Common myeloid progenitor, CD34-positive (primary cell): ENCODE data around the gene MGAT4A.
A peak's percentile ranks its signal among the peaks of the same experiment; 100 is the strongest.

Experiments
- CTCF ChIA-PET: fragments of 350-600 bp; sonication (Branson Sonifier 250); formaldehyde crosslinking; loops from one replicate; lab custom pipeline; 2021; ENCODE audit warnings: antibody characterized with exemption; lab: Charles Lee
- POLR2A ChIA-PET: fragments of 350-600 bp; sonication (Branson Sonifier 250); formaldehyde crosslinking; loops from one replicate; lab custom pipeline; 2021; ENCODE audit warnings: antibody characterized with exemption; lab: Charles Lee
- DNase-seq, 3 donors: peaks; one replicate each; pipeline versions ENCODE4 v3.0.0 to v3.0.0-alpha.2; 2013
- H3K27ac ChIP-seq, 2 experiments: 1 replicate in 1 of 2; 2 replicates in 1 of 2; pipeline ENCODE4 v1.7.0; 2013; ENCODE audit warnings: inconsistent platforms in 2 of 2, low read length in 2 of 2, mild to moderate bottlenecking in 2 of 2, low read depth in 1 of 2, moderate library complexity in 1 of 2; ENCODE audit not compliant: severe bottlenecking in 2 of 2, insufficient read depth in 1 of 2, poor library complexity in 1 of 2
- H3K27me3 ChIP-seq, 5 experiments: replicated peaks in 2 of 5; 1 replicate in 3 of 5; 2 replicates in 2 of 5; pipeline versions ENCODE4 v1.6.1 to v1.7.0; 2013; ENCODE audit warnings: low read length in 4 of 5, mild to moderate bottlenecking in 2 of 5, moderate library complexity in 2 of 5, inconsistent platforms in 1 of 5; ENCODE audit not compliant: insufficient read depth in 5 of 5, control insufficient read depth in 4 of 5
- H3K36me3 ChIP-seq, 4 experiments: 1 replicate in 2 of 4; 2 replicates in 2 of 4; pipeline versions ENCODE4 v1.6.1 to v1.7.0; 2013; ENCODE audit warnings: low read length in 3 of 4, control low read depth in 1 of 4, mild to moderate bottlenecking in 1 of 4; ENCODE audit not compliant: control insufficient read depth in 4 of 4, insufficient read depth in 4 of 4
- H3K4me1 ChIP-seq, 4 experiments: 1 replicate in 3 of 4; 2 replicates in 1 of 4; pipeline versions ENCODE4 v1.6.1 to v1.7.1; 2013; ENCODE audit warnings: low read length in 3 of 4, mild to moderate bottlenecking in 3 of 4, control low read depth in 1 of 4, inconsistent platforms in 1 of 4, moderate library complexity in 1 of 4; ENCODE audit not compliant: control insufficient read depth in 4 of 4, insufficient read depth in 4 of 4; ENCODE audit errors: control extremely low read depth in 1 of 4
- H3K4me3 ChIP-seq, 7 experiments: 1 replicate in 4 of 7; 2 replicates in 3 of 7; pipeline versions ENCODE4 v1.5.1 to v1.7.0; 2013; ENCODE audit warnings: mild to moderate bottlenecking in 7 of 7, low read length in 6 of 7, moderate library complexity in 6 of 7, inconsistent platforms in 2 of 7, low read depth in 2 of 7, control low read depth in 1 of 7; ENCODE audit not compliant: insufficient read depth in 4 of 7, control insufficient read depth in 1 of 7; ENCODE audit errors: extremely low read depth in 1 of 7
- H3K9me3 ChIP-seq, 5 experiments: 1 replicate in 4 of 5; 2 replicates in 1 of 5; pipeline versions ENCODE4 v1.6.1 to v1.7.1; 2013; ENCODE audit warnings: low read length in 4 of 5, mild to moderate bottlenecking in 2 of 5, inconsistent platforms in 1 of 5, low read depth in 1 of 5, moderate library complexity in 1 of 5; ENCODE audit not compliant: control insufficient read depth in 4 of 5, insufficient read depth in 2 of 5; ENCODE audit errors: control extremely low read depth in 1 of 5
- WGBS: methylation state at CpG from one replicate; pipeline ENCODE4 v1.1.5; 2013; ENCODE audit not compliant: insufficient coverage; 5-methylcytosine and 5-hydroxymethylcytosine counted together

MGAT4A gene

GRCh38 chr2:98617149-98617548 is 113.8 kb downstream of the MGAT4A start:
- Histone ChIP-seq H3K27ac (no peak overlapping the region), H3K4me1 (no peaks in the 10 kb centered on the region), H3K9me3 (no peaks in the 10 kb centered on the region), H3K36me3 (peaks cover 13 to 68% (median 38%) of the 10 kb centered on the region in 4 experiments), H3K4me3 (no peak overlapping the region), H3K27me3 (no peaks in the 10 kb centered on the region)
- ChIA-PET CTCF (no interaction called here), POLR2A (no interaction called here)
- no peak for DNase-seq
- 64% methylated on average over 3 of the region's 5 CpGs for whole genome bisulfite sequencing

- peak in 2 of 3 donors; percentile 19 to 26 for DNase-seq
Observed at GRCh38 chr2:98615481-98615880, 115.5 kb downstream of the MGAT4A start.

GRCh38 chr2:98614024-98614739 is 116.8 kb downstream of the MGAT4A start:
- CTCF ChIA-PET = no interaction called here
- 100% methylated on average over 9 of the region's 9 CpGs for WGBS
- H3K4me3 ChIP-seq = no peak overlapping the region

More at GRCh38 chr2:98615481-98615880, 115.5 kb downstream of the MGAT4A start:
- Histone ChIP-seq H3K4me3 (no peak overlapping the region), H3K4me1 (peaks cover 0 to 3% (median 2%) of the 10 kb centered on the region in 4 experiments), H3K36me3 (peaks cover 7 to 65% (median 41%) of the 10 kb centered on the region in 4 experiments), H3K27ac (no peak overlapping the region), H3K9me3 (no peaks in the 10 kb centered on the region), H3K27me3 (no peaks in the 10 kb centered on the region)
- ChIA-PET CTCF (no interaction called here), POLR2A (no interaction called here)
- 100% methylated on average over 5 of the region's 5 CpGs for WGBS

GRCh38 chr2:98608962-98609604 is 121.8 kb downstream of the MGAT4A start:
- H3K4me1 ChIP-seq = peaks cover 20 to 38% (median 32%) of the 10 kb centered on the region in 4 experiments
- DNase-seq = peak in 2 of 3 donors; percentile 41 to 55
- 6% methylated on average over 23 of the region's 29 CpGs for WGBS
- ChIA-PET POLR2A (no interaction called here), CTCF (interaction anchor here (1.0 to 1.2 kb wide), 2 partner anchors 11 to 213 kb away, joined by 3 read pairs; no protein-coding TSS in a partner anchor)
- H3K36me3 ChIP-seq = peaks cover 4 to 29% (median 17%) of the 10 kb centered on the region in 4 experiments
- no peaks in the 10 kb centered on the region for H3K9me3 ChIP-seq
- H3K4me3 ChIP-seq = peak overlapping the region; percentile 75 to 95 (median 92)
- no peaks in the 10 kb centered on the region for H3K27me3 ChIP-seq
- peak overlapping the region; percentile 97 to 99 for H3K27ac ChIP-seq

More at GRCh38 chr2:98614024-98614739, 116.8 kb downstream of the MGAT4A start:
- POLR2A ChIA-PET = no interaction called here
- Histone ChIP-seq H3K27me3 (no peaks in the 10 kb centered on the region), H3K27ac (no peak overlapping the region), H3K9me3 (no peaks in the 10 kb centered on the region), H3K36me3 (peaks cover 7 to 67% (median 43%) of the 10 kb centered on the region in 4 experiments), H3K4me1 (peaks cover 6 to 16% (median 12%) of the 10 kb centered on the region in 4 experiments)
- no peak for DNase-seq

- H3K9me3 ChIP-seq = no peaks in the 10 kb centered on the region
- H3K27me3 ChIP-seq = no peaks in the 10 kb centered on the region
- H3K4me1 ChIP-seq = peaks cover 20 to 38% (median 32%) of the 10 kb centered on the region in 4 experiments
- peaks cover 4 to 25% (median 17%) of the 10 kb centered on the region in 4 experiments for H3K36me3 ChIP-seq
- ChIA-PET POLR2A (interaction anchor here (1.0 kb wide), 1 partner anchor 15 kb away, joined by 5 read pairs; no protein-coding TSS in a partner anchor), CTCF (interaction anchor here (1.0 to 1.2 kb wide), 2 partner anchors 10 to 213 kb away, joined by 3 read pairs; no protein-coding TSS in a partner anchor)
- WGBS = under 1% methylated on average over 76 of the region's 93 CpGs
- DNase-seq = peak; percentile 96 to 98 (median 98)
- peak within 1 kb of the TSS; percentile 97 to 99 for H3K27ac ChIP-seq
- H3K4me3 ChIP-seq = peak within 1 kb of the TSS; percentile 75 to 95 (median 92)
Observed at GRCh38 chr2:98608116-98608961, 122.6 kb downstream of the MGAT4A start, which contains the start of the genes COA5 and UNC50. Gene COA5 (minus strand): TSS chr2:98608512. CDS start chr2:98608405, 107 bp downstream. Gene UNC50 (plus strand): TSS chr2:98608589. CDS start chr2:98609760, 1,171 bp downstream.

- WGBS = 2% methylated on average over 5 of the region's 7 CpGs
- Histone ChIP-seq H3K4me3 (peak overlapping the region; percentile 75 to 95 (median 92)), H3K9me3 (no peaks in the 10 kb centered on the region), H3K27ac (peak overlapping the region; percentile 97 to 99), H3K4me1 (peaks cover 20 to 38% (median 32%) of the 10 kb centered on the region in 4 experiments), H3K36me3 (peaks cover 4 to 25% (median 18%) of the 10 kb centered on the region in 4 experiments), H3K27me3 (no peaks in the 10 kb centered on the region)
- CTCF ChIA-PET = no interaction called here
- DNase-seq = no peak
- POLR2A ChIA-PET = interaction anchor here (0.5 to 1.0 kb wide), 2 partner anchors 16 to 875 kb away, joined by 4 to 5 read pairs; no protein-coding TSS in a partner anchor
Observed at GRCh38 chr2:98607741-98608115, 123.2 kb downstream of the MGAT4A start.
